DMS114 treated with DMSO at 0.1 percent for 48 hours (cell line): ENCODE data around the gene ARL11.
A peak's percentile ranks its signal among the peaks of the same experiment; 100 is the strongest.

Experiments
- DNase-seq: peaks from one replicate; lab custom pipeline; 2025; ENCODE audit not compliant: unreplicated experiment; lab: John Stamatoyannopoulos, UW

ARL11 gene

GRCh38 chr13:49646688-49647087 is 18.4 kb downstream of the ARL11 start:
- no peak for DNase-seq

- peak; percentile 13 for DNase-seq
Observed at GRCh38 chr13:49649244-49649962, 21.1 kb downstream of the ARL11 start.

GRCh38 chr13:49649963-49650312 is 21.6 kb downstream of the ARL11 start:
- DNase-seq: no peak

- no peak for DNase-seq
Observed at GRCh38 chr13:49651570-49652354, 23.5 kb downstream of the ARL11 start.

GRCh38 chr13:49652355-49653305 is 24.3 kb downstream of the ARL11 start:
- DNase-seq: peak; percentile 12

- no peak for DNase-seq
Observed at GRCh38 chr13:49653478-49653877, 25.2 kb downstream of the ARL11 start.

- DNase-seq: no peak
Observed at GRCh38 chr13:49654011-49654410, 25.7 kb downstream of the ARL11 start.

GRCh38 chr13:49655906-49656305 is 27.6 kb downstream of the ARL11 start:
- DNase-seq: no peak

GRCh38 chr13:49657241-49657641 is 28.9 kb downstream of the ARL11 start:
- no peak for DNase-seq

GRCh38 chr13:49664606-49665005 is 36.3 kb downstream of the ARL11 start:
- DNase-seq: no peak

- DNase-seq: no peak
Observed at GRCh38 chr13:49667773-49668172, 39.5 kb downstream of the ARL11 start.

GRCh38 chr13:49669735-49670309 is 41.5 kb downstream of the ARL11 start:
- DNase-seq: peak; percentile 42

- no peak for DNase-seq
Observed at GRCh38 chr13:49670828-49671227, 42.5 kb downstream of the ARL11 start.

- DNase-seq: no peak
Observed at GRCh38 chr13:49676581-49677298, 48.4 kb downstream of the ARL11 start.

- no peak for DNase-seq
Observed at GRCh38 chr13:49678191-49678914, 50.0 kb downstream of the ARL11 start.

- DNase-seq: no peak
Observed at GRCh38 chr13:49679246-49679645, 50.9 kb downstream of the ARL11 start.

- DNase-seq: no peak
Observed at GRCh38 chr13:49681842-49682435, 53.6 kb downstream of the ARL11 start.
